HFFc6 (cell line): ENCODE results near the gene PRKRIP1. TPM values are rescaled to one million over a fixed set of nuclear protein-coding genes. Genes with fewer than 3 reads are reported as not detected.
"Not testable (repeated sequence)": the region's sequence is repeated elsewhere in the genome, so short reads cannot be mapped to it uniquely, and the experiment has no call there.

ENCODE experiments used
- DNase-seq: peaks from one replicate; pipeline ENCODE4 v3.0.0-alpha.2; 2018
- H3K27ac Mint-ChIP-seq: 2 replicates; pipeline ENCODE4 v1.8.0; 2020; ENCODE audit warnings: mild to moderate bottlenecking, mixed read lengths
- H3K27me3 Mint-ChIP-seq: 2 replicates; pipeline ENCODE4 v1.8.0; 2021; ENCODE audit warnings: mild to moderate bottlenecking, moderate library complexity, mixed read lengths; ENCODE audit not compliant: insufficient read depth
- H3K36me3 Mint-ChIP-seq: 2 replicates; pipeline ENCODE4 v1.8.0; 2021; ENCODE audit warnings: low read depth, mixed read lengths
- H3K4me1 Mint-ChIP-seq: 2 replicates; pipeline ENCODE4 v1.8.0; 2020; ENCODE audit warnings: low read depth, mixed read lengths
- H3K4me3 Mint-ChIP-seq: 2 replicates; pipeline ENCODE4 v1.8.0; 2020; ENCODE audit warnings: mild to moderate bottlenecking, moderate library complexity, mixed read lengths
- H3K9me3 Mint-ChIP-seq: 2 replicates; pipeline ENCODE4 v1.8.0; 2020; ENCODE audit warnings: mild to moderate bottlenecking, mixed read lengths
- CTCF ChIP-seq: fragments of 200-600 bp; sonication (generic); IDR thresholded peaks from 2 replicates; pipeline ENCODE4 v1.5.0; 2021; ENCODE audit warnings: antibody characterized with exemption, mild to moderate bottlenecking
- total RNA-seq, 6 experiments: library from RNA; stranded (reverse); fragmentation: NEBNext Ultra II Directional; extraction: Animal tissue kit (Norgen Biotek cat#: 25700); gene quantifications; 2 replicates in 1 of 6; 3 replicates in 5 of 6; pipeline ENCODE4 v1.2.3, GENCODE V29; 2021

Gene PRKRIP1
- total RNA-seq, 6 experiments from 2014 or later: 18.8 to 24.7 (median 20.4) TPM

- TF ChIP-seq CTCF: no peak
- DNase-seq: no peak
- H3K27ac Mint-ChIP-seq: no peak overlapping the region
- H3K36me3 Mint-ChIP-seq: peaks cover 12% of the 10 kb centered on the region; the same call in 1 of the 2 replicates
- no peaks in the 10 kb centered on the region for H3K4me1 Mint-ChIP-seq
- peaks cover 1% of the 10 kb centered on the region for H3K27me3 Mint-ChIP-seq
- no peaks in the 10 kb centered on the region for H3K9me3 Mint-ChIP-seq
- H3K4me3 Mint-ChIP-seq: no peak overlapping the region
These were observed 19.1 kb upstream of the PRKRIP1 start for GRCh38 chr7:102376964-102377466.

- peaks cover 14% of the 10 kb centered on the region; the same call in 1 of the 2 replicates for H3K36me3 Mint-ChIP-seq
- not testable (repeated sequence) for H3K4me1 Mint-ChIP-seq, H3K27me3 Mint-ChIP-seq, H3K4me3 Mint-ChIP-seq, H3K27ac Mint-ChIP-seq, H3K9me3 Mint-ChIP-seq, DNase-seq
These were observed 15.3 kb upstream of the PRKRIP1 start for GRCh38 chr7:102380837-102381236.

GRCh38 chr7:102381696-102382425 lies 14.3 kb upstream of the PRKRIP1 start:
- H3K4me3 Mint-ChIP-seq, H3K27ac Mint-ChIP-seq, H3K4me1 Mint-ChIP-seq, H3K27me3 Mint-ChIP-seq, DNase-seq, H3K9me3 Mint-ChIP-seq: not testable (repeated sequence)
- peaks cover 13% of the 10 kb centered on the region; the same call in 1 of the 2 replicates for H3K36me3 Mint-ChIP-seq

GRCh38 chr7:102387064-102387463 lies 9.1 kb upstream of the PRKRIP1 start:
- no peaks in the 10 kb centered on the region; the same call in 1 of the 2 replicates for H3K27me3 Mint-ChIP-seq
- 0 out of 2 replicates have a peak, but pooled peaks cover 7% of the 10 kb centered on the region for H3K36me3 Mint-ChIP-seq
- H3K27ac Mint-ChIP-seq: no peak overlapping the region
- no peak for TF ChIP-seq CTCF
- no peak for DNase-seq
- no peaks in the 10 kb centered on the region for H3K9me3 Mint-ChIP-seq
- no peak overlapping the region for H3K4me3 Mint-ChIP-seq
- H3K4me1 Mint-ChIP-seq: no peaks in the 10 kb centered on the region

GRCh38 chr7:102389810-102390209 lies 6.4 kb upstream of the PRKRIP1 start:
- Mint-ChIP-seq H3K27ac (no peak overlapping the region), H3K4me1 (no peaks in the 10 kb centered on the region; the same call in 1 of the 2 replicates), H3K36me3 (0 out of 2 replicates have a peak, but pooled peaks cover 9% of the 10 kb centered on the region), H3K27me3 (no peaks in the 10 kb centered on the region; the same call in none of the 2 replicates), H3K4me3 (no peak overlapping the region), H3K9me3 (no peaks in the 10 kb centered on the region)
- TF ChIP-seq CTCF: no peak
- DNase-seq: no peak

GRCh38 chr7:102390697-102391484 lies 5.3 kb upstream of the PRKRIP1 start:
- Mint-ChIP-seq H3K36me3 (0 out of 2 replicates have a peak, but pooled peaks cover 6% of the 10 kb centered on the region), H3K4me1 (peaks cover 6% of the 10 kb centered on the region), H3K4me3 (no peak overlapping the region), H3K9me3 (no peaks in the 10 kb centered on the region), H3K27ac (no peak overlapping the region), H3K27me3 (peaks cover 4% of the 10 kb centered on the region)
- peak; percentile 96 for TF ChIP-seq CTCF
- DNase-seq: peak; percentile 72
